GM20000 (cell line): ENCODE data around the gene SLC35E4.
"Not testable (repeated sequence)": the region's sequence is repeated elsewhere in the genome, so short reads cannot be mapped to it uniquely, and the experiment has no call there.

ENCODE experiments used
- DNase-seq: peaks from one replicate; pipeline ENCODE4 v3.0.0; 2012; ENCODE audit warnings: low spot score
- CTCF ChIP-seq: IDR thresholded peaks from 2 replicates; pipeline ENCODE4 v1.5.1; 2012; ENCODE audit warnings: mild to moderate bottlenecking, control low read depth; ENCODE audit errors: extremely low read depth, missing control alignments

SLC35E4 gene

GRCh38 chr22:30628491-30628890, 7.1 kb upstream of the SLC35E4 start:
- DNase-seq: no peak
- TF ChIP-seq CTCF: no peak

GRCh38 chr22:30631469-30631868, 4.1 kb upstream of the SLC35E4 start:
- not testable (repeated sequence) for DNase-seq

- peak; percentile 96 for DNase-seq
- TF ChIP-seq CTCF: peak; percentile 95
Observed at GRCh38 chr22:30634471-30635233, 929 bp upstream of the SLC35E4 start.

GRCh38 chr22:30636226-30637077, 871 bp downstream of the SLC35E4 start:
- DNase-seq: peak; percentile 48
- TF ChIP-seq CTCF: no peak

GRCh38 chr22:30637701-30638114, 2.1 kb downstream of the SLC35E4 start:
- no peak for TF ChIP-seq CTCF
- DNase-seq: no peak

GRCh38 chr22:30640361-30640760, 4.8 kb downstream of the SLC35E4 start:
- no peak for TF ChIP-seq CTCF

GRCh38 chr22:30640839-30641430, 5.4 kb downstream of the SLC35E4 start:
- no peak for DNase-seq
- TF ChIP-seq CTCF: no peak

More at GRCh38 chr22:30640361-30640760, 4.8 kb downstream of the SLC35E4 start:
- no peak for DNase-seq
